GM12878 (cell line): ENCODE measurements around the gene ROCK2. TPM values are rescaled to one million over a fixed set of nuclear protein-coding genes. Genes with fewer than 3 reads are reported as not detected.

Experiments
- ATAC-seq: fragments of 200-7000 bp; cut with Tn5 transposase; 3 replicates; pipeline ENCODE4 v1.9.1; 2020; ENCODE audit warnings: mild to moderate bottlenecking, moderate library complexity
- BruUV-seq: library from RNA; stranded (reverse); fragments of 400-500 nt; replicated peaks from 2 replicates; lab custom pipeline; 2021; lab: Mats Ljungman, UMichigan
- CTCF ChIA-PET: fragments of 300-600 bp; sonication (Branson Sonifier 250); formaldehyde crosslinking; extraction: SDS; loops from one replicate; lab custom pipeline; 2021; ENCODE audit warnings: inconsistent platforms; lab: Yijun Ruan, JAX
- POLR2A ChIA-PET: fragments of 350-600 bp; formaldehyde crosslinking; extraction: SDS; loops from one replicate; lab custom pipeline; 2021; ENCODE audit warnings: inconsistent platforms; lab: Charles Lee
- RAD21 ChIA-PET: fragments of 300-600 bp; sonication (Branson Sonifier 250); formaldehyde crosslinking; loops from one replicate; lab custom pipeline; 2023; ENCODE audit warnings: antibody characterized with exemption; ENCODE audit not compliant: unreplicated experiment; lab: Charles Lee
- SMC1A ChIA-PET: fragments of 300-600 bp; sonication (Branson Sonifier 250); formaldehyde crosslinking; loops from one replicate; lab custom pipeline; 2023; ENCODE audit not compliant: unreplicated experiment, uncharacterized antibody; lab: Charles Lee
- DNase-seq: peaks from one replicate; pipeline ENCODE4 v3.0.0-alpha.2; 2011; ENCODE audit warnings: low read depth, low spot score
- FAIRE-seq: peaks from 3 replicates; lab custom pipeline; 2011; peaks lifted over from hg19 to GRCh38; lab: Jason Lieb, UNC
- H2AFZ ChIP-seq: 2 replicates; pipeline ENCODE4 v1.6.0; 2011; ENCODE audit warnings: low read depth, low read length, control low read depth; ENCODE audit not compliant: control insufficient read depth
- H3K27ac ChIP-seq: 2 replicates; pipeline ENCODE4 v1.5.1; 2011; ENCODE audit warnings: control low read depth; ENCODE audit not compliant: control insufficient read depth, insufficient read depth
- H3K27me3 ChIP-seq, 2 experiments: replicated peaks in 1 of 2; 2 replicates each; pipeline versions ENCODE4 v1.6.0 to v1.6.1; 2011; ENCODE audit warnings: low read length in 1 of 2; ENCODE audit not compliant: control insufficient read depth in 2 of 2, insufficient read depth in 2 of 2
- H3K36me3 ChIP-seq, 2 experiments: 2 replicates each; pipeline ENCODE4 v1.5.1; 2011; ENCODE audit warnings: low read length in 1 of 2; ENCODE audit not compliant: control insufficient read depth in 2 of 2, insufficient read depth in 2 of 2
- H3K4me1 ChIP-seq: 2 replicates; pipeline ENCODE4 v1.6.1; 2011; ENCODE audit warnings: mild to moderate bottlenecking, low read length, moderate library complexity, mixed read lengths; ENCODE audit not compliant: control insufficient read depth, insufficient read depth
- H3K4me2 ChIP-seq: 2 replicates; pipeline ENCODE4 v1.6.0; 2011; ENCODE audit warnings: control low read depth; ENCODE audit not compliant: control insufficient read depth, insufficient read depth
- H3K4me3 ChIP-seq: fragments of 200-600 bp; sonication (generic); 2 replicates; pipeline ENCODE4 v1.5.1; 2016
- H3K79me2 ChIP-seq: 2 replicates; pipeline ENCODE4 v1.6.0; 2011; ENCODE audit warnings: low read length; ENCODE audit not compliant: control insufficient read depth, insufficient read depth
- H3K9ac ChIP-seq: 2 replicates; pipeline ENCODE4 v1.8.0; 2011; ENCODE audit warnings: low read length, control low read depth, mixed read lengths; ENCODE audit not compliant: control insufficient read depth, insufficient read depth
- H3K9me3 ChIP-seq: replicated peaks from 3 replicates; pipeline ENCODE4 v1.5.1; 2011; ENCODE audit warnings: mild to moderate bottlenecking, low read length; ENCODE audit not compliant: control insufficient read depth, insufficient read depth
- H4K20me1 ChIP-seq: 2 replicates; pipeline ENCODE4 v1.6.0; 2011; ENCODE audit not compliant: control insufficient read depth, insufficient read depth
- CBX5 ChIP-seq: sonication (generic); IDR thresholded peaks from 2 replicates; pipeline ENCODE4 v1.6.1; 2016; ENCODE audit warnings: low read depth, moderate library complexity, mild to moderate bottlenecking, inconsistent platforms
- NFYB ChIP-seq: IDR thresholded peaks from 2 replicates; pipeline ENCODE4 v1.6.1; 2011; ENCODE audit warnings: low read depth, mild to moderate bottlenecking, low read length, improper control_type of control experiment, moderate library complexity; ENCODE audit not compliant: insufficient read depth
- NKRF ChIP-seq: fragments of 450-650 bp; conservative IDR thresholded peaks from 2 replicates; pipeline ENCODE4 v1.6.1; 2017; ENCODE audit warnings: mild to moderate bottlenecking, moderate library complexity
- TCF3 ChIP-seq: IDR thresholded peaks from 2 replicates; pipeline ENCODE4 v1.6.1; 2012; ENCODE audit warnings: low read depth, mild to moderate bottlenecking, low read length, borderline replicate concordance; ENCODE audit not compliant: insufficient read depth
- USF2 ChIP-seq: IDR thresholded peaks from 2 replicates; pipeline ENCODE4 v1.6.1; 2011; ENCODE audit warnings: low read depth, low read length, improper control_type of control experiment, borderline replicate concordance
- WGBS: methylation state at CpG from one replicate; pipeline ENCODE4 v1.1.6; 2016; ENCODE audit warnings: low lambda C conversion rate; ENCODE audit not compliant: insufficient replicate concordance, insufficient coverage; ENCODE audit errors: missing lambda C conversion rate; 5-methylcytosine and 5-hydroxymethylcytosine counted together
- in situ Hi-C: fragments of 300-500 bp; cut with MboI; formaldehyde crosslinking; loops from 9 replicates; pipeline ENCODE4 v1.14.3; 2018; ENCODE audit warnings: mixed read lengths
- intact Hi-C: fragments of 100-400 bp; cut with micrococcal nuclease; formaldehyde crosslinking; loops from one replicate; pipeline ENCODE4 v1.14.2; 2022; ENCODE audit not compliant: unreplicated experiment
- polyA plus RNA-seq, 11 experiments: library from polyadenylated mRNA; depleted of rRNA in 4 of 11; unstranded in 6 of 11; stranded (reverse) in 5 of 11; fragments of >200 nt; fragmentation: Nextera tagmentation in 4 of 11; fragmentation: Illumina TruSeq in 1 of 11; extraction: Ambion mirVana in 4 of 11; extraction: Trizol in 1 of 11; gene quantifications; 1 replicate in 1 of 11; 2 replicates in 10 of 11; pipeline versions ENCODE4 v1.2.1 to v1.2.3, GENCODE V29; 2011 to 2016; ENCODE audit warnings: inconsistent platforms in 2 of 11, missing spikeins in 2 of 11, low read depth in 1 of 11
- total RNA-seq, 4 experiments: library from RNA; depleted of rRNA in 3 of 4; stranded (reverse); fragments of >200 nt in 3 of 4; fragmentation: Illumina TruSeq in 1 of 4; extraction: Trizol in 1 of 4; gene quantifications; 2 replicates each; pipeline versions ENCODE4 v1.2.1 to v1.2.3, GENCODE V29; 2013 to 2021
- TF ChIP-seq, protein P1 (sequence below): fragments of 450-650 bp; IDR thresholded peaks from 2 replicates; pipeline ENCODE4 v1.6.1; 2016; ENCODE audit warnings: mild to moderate bottlenecking
- TF ChIP-seq, protein P2 (sequence below): fragments of 450-650 bp; formaldehyde crosslinking; IDR thresholded peaks from 2 replicates; pipeline ENCODE4 v1.4.0; 2022; ENCODE audit warnings: mild to moderate bottlenecking, moderate library complexity

Gene ROCK2
- total and polyA plus RNA-seq, 10 of the 15 experiments (the other 5 are each of a cell fraction or from before 2014, with no cell fraction given): 4.6 to 22.1 (median 8.3) TPM

- ATAC-seq: no peak
- Histone ChIP-seq H4K20me1 (no peaks in the 10 kb centered on the region), H3K4me1 (no peaks in the 10 kb centered on the region), H3K36me3 (no peaks in the 10 kb centered on the region), H3K27ac (no peak overlapping the region), H3K9ac (no peak overlapping the region), H3K79me2 (peaks cover 2% of the 10 kb centered on the region), H3K27me3 (no peaks in the 10 kb centered on the region), H2AFZ (no peak overlapping the region), H3K4me2 (no peak overlapping the region), H3K4me3 (no peak overlapping the region), H3K9me3 (no peaks in the 10 kb centered on the region)
- ChIA-PET CTCF (interaction anchor here (0.6 to 1.4 kb wide), 5 partner anchors 12 to 220 kb away, joined by 3 to 4 read pairs (median 3); no protein-coding TSS in a partner anchor), SMC1A (interaction anchor here (0.6 to 1.5 kb wide), 4 partner anchors 9 to 64 kb away, joined by 3 to 4 read pairs (median 3); partner anchors contain the start of gene ROCK2), RAD21 (no interaction called here), POLR2A (no interaction called here)
- in situ Hi-C loops: no loop called here
- BruUV-seq: no TSS peak
- intact Hi-C loops: no loop called here
- FAIRE-seq: no peak
- DNase-seq: no peak
- WGBS: 0% methylated on average over 1 of the region's 1 CpG
- TF ChIP-seq USF2: no peak
- TF ChIP-seq, protein P1, sequence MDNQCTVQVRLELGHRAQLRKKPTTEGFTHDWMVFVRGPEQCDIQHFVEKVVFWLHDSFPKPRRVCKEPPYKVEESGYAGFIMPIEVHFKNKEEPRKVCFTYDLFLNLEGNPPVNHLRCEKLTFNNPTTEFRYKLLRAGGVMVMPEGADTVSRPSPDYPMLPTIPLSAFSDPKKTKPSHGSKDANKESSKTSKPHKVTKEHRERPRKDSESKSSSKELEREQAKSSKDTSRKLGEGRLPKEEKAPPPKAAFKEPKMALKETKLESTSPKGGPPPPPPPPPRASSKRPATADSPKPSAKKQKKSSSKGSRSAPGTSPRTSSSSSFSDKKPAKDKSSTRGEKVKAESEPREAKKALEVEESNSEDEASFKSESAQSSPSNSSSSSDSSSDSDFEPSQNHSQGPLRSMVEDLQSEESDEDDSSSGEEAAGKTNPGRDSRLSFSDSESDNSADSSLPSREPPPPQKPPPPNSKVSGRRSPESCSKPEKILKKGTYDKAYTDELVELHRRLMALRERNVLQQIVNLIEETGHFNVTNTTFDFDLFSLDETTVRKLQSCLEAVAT: no peak
- no peak for TF ChIP-seq CBX5
- TF ChIP-seq, protein P2, sequence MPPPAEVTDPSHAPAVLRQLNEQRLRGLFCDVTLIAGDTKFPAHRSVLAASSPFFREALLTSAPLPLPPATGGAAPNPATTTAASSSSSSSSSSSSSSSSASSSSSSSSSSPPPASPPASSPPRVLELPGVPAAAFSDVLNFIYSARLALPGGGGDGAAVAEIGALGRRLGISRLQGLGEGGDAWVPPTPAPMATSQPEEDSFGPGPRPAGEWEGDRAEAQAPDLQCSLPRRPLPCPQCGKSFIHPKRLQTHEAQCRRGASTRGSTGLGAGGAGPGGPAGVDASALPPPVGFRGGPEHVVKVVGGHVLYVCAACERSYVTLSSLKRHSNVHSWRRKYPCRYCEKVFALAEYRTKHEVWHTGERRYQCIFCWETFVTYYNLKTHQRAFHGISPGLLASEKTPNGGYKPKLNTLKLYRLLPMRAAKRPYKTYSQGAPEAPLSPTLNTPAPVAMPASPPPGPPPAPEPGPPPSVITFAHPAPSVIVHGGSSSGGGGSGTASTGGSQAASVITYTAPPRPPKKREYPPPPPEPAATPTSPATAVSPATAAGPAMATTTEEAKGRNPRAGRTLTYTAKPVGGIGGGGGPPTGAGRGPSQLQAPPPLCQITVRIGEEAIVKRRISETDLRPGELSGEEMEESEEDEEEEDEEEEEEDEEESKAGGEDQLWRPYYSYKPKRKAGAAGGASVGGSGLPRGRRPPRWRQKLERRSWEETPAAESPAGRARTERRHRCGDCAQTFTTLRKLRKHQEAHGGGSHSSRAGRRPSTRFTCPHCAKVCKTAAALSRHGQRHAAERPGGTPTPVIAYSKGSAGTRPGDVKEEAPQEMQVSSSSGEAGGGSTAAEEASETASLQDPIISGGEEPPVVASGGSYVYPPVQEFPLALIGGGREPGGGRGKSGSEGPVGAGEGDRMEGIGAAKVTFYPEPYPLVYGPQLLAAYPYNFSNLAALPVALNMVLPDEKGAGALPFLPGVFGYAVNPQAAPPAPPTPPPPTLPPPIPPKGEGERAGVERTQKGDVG (CRISPR knock-in tag): no peak
- TF ChIP-seq TCF3: no peak
- no peak for TF ChIP-seq NKRF
- TF ChIP-seq NFYB: no peak
- TF ChIP-seq, all 136 proteins: peak for 0
Measured at GRCh38 chr2:11314487-11314886, 29.9 kb downstream of the ROCK2 start.
